Measurements from ENCODE around the gene MAP3K12. TPM values are rescaled to one million over a fixed set of nuclear protein-coding genes. Genes with fewer than 3 reads are reported as not detected.
"Not testable (repeated sequence)": the region's sequence is repeated elsewhere in the genome, so short reads cannot be mapped to it uniquely, and the experiment has no call there.

The MAP3K12 gene
- polyA plus RNA-seq (2013, experiment 1 of 4), result 37.2 TPM
- 47.8 TPM for polyA plus RNA-seq (2013, experiment 2 of 4)
- polyA plus RNA-seq (2013, experiment 3 of 4), result 30.2 TPM
- polyA plus RNA-seq (2013, experiment 4 of 4), result 44.4 TPM

GRCh38 chr12:53499266-53500141, at the start of gene MAP3K12:
MAP3K12 (minus strand) TSS chr12:53499458; CDS start chr12:53487391, 12,067 bp downstream.
- H3K4me1 ChIP-seq (ENCODE audit: control insufficient read depth, insufficient read depth, low read length), result peaks cover 30% of the 10 kb centered on the region
- no peaks in the 10 kb centered on the region for H3K9me3 ChIP-seq (ENCODE audit: control insufficient read depth, low read length)
- H3K4me3 ChIP-seq (ENCODE audit: insufficient read depth, low read depth, low read length), result peak within 1 kb of the TSS; percentile 77
- 1% methylated on average over 50 to 51 of the region's 51 CpGs for WGBS, 2 experiments
- H3K27me3 ChIP-seq (ENCODE audit: control insufficient read depth, insufficient read depth, low read length, poor library complexity, severe bottlenecking), result no peaks in the 10 kb centered on the region
- peaks cover 2% of the 10 kb centered on the region for H3K36me3 ChIP-seq (ENCODE audit: control insufficient read depth, insufficient read depth, low read length)
- H3K27ac ChIP-seq (ENCODE audit: insufficient read depth, low read depth, low read length, poor library complexity, severe bottlenecking), result peak within 1 kb of the TSS; percentile 99

GRCh38 chr12:53548354-53548753, 49.1 kb upstream of the MAP3K12 start:
- WGBS, 2 experiments, result 96 to 97% methylated on average over 6 of the region's 6 CpGs
- not testable (repeated sequence) for H3K36me3 ChIP-seq (ENCODE audit: control insufficient read depth, insufficient read depth, low read length); H3K9me3 ChIP-seq (ENCODE audit: control insufficient read depth, low read length); H3K4me3 ChIP-seq (ENCODE audit: insufficient read depth, low read depth, low read length); H3K27me3 ChIP-seq (ENCODE audit: control insufficient read depth, insufficient read depth, low read length, poor library complexity, severe bottlenecking); H3K27ac ChIP-seq (ENCODE audit: insufficient read depth, low read depth, low read length, poor library complexity, severe bottlenecking)
- peaks cover 11% of the 10 kb centered on the region for H3K4me1 ChIP-seq (ENCODE audit: control insufficient read depth, insufficient read depth, low read length)

- 46 to 54% methylated on average over 5 of the region's 5 CpGs for WGBS, 2 experiments
- Histone ChIP-seq H3K36me3 (ENCODE audit: control insufficient read depth, insufficient read depth, low read length) (peaks cover 6% of the 10 kb centered on the region), H3K27ac (ENCODE audit: insufficient read depth, low read depth, low read length, poor library complexity, severe bottlenecking) (no peak overlapping the region), H3K4me3 (ENCODE audit: insufficient read depth, low read depth, low read length) (no peak overlapping the region), H3K4me1 (ENCODE audit: control insufficient read depth, insufficient read depth, low read length) (no peaks in the 10 kb centered on the region), H3K9me3 (ENCODE audit: control insufficient read depth, low read length) (no peaks in the 10 kb centered on the region), H3K27me3 (ENCODE audit: control insufficient read depth, insufficient read depth, low read length, poor library complexity, severe bottlenecking) (no peaks in the 10 kb centered on the region)
These were observed 44.3 kb upstream of the MAP3K12 start for GRCh38 chr12:53543539-53543938.

DNA sequence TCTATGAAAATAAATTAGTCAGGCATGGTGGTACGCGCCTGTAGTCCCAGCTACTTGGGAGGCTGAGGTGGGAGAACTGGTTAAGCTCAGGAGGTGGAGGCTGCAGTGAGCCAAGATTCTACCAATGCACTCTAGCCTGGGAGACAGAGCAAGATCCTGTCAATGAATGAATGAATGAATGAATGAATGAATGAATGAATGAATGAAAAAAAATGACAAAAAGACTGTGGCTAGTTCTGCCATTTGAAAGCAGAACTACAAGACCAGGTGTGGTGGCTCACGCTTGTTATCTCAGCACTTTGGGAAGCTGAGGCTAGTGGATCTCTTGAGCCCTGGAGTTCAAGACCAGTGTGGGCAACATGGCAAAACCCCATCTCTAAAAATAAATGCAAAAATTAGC, 40.3 kb upstream of the MAP3K12 start:
- WGBS, 2 experiments, result 88 to 95% methylated on average over 3 of the region's 3 CpGs
- H3K36me3 ChIP-seq (ENCODE audit: control insufficient read depth, insufficient read depth, low read length), result peaks cover 16% of the 10 kb centered on the region

DNA sequence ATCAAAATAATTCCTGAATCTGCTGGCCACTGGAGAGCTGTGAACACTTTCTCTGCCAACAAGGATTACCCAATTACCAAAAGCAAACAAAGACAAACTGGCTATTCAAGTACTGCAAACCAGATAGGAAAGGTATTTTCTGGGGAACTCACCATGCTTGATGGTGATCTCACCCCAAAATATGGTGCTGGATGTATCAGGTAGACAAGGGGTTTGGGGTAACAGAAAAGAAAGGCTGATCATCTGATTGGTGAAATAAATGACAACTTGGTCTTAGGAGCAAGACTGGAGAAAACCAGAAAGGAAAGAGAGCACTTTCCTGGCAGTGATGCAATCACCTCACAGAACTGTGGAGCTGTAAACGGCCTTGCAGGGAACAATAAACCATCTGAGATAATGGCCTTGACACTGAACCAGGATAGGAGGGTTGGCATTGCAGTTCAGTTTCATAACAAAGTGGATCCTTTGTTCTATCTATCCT, 39.0 kb upstream of the MAP3K12 start:
- H3K27me3 ChIP-seq (ENCODE audit: control insufficient read depth, insufficient read depth, low read length, poor library complexity, severe bottlenecking), result no peaks in the 10 kb centered on the region
- no peak overlapping the region for H3K27ac ChIP-seq (ENCODE audit: insufficient read depth, low read depth, low read length, poor library complexity, severe bottlenecking)
- no peaks in the 10 kb centered on the region for H3K4me1 ChIP-seq (ENCODE audit: control insufficient read depth, insufficient read depth, low read length)
- 83% methylated on average over 1 of the region's 1 CpG for WGBS, 2 experiments
- H3K36me3 ChIP-seq (ENCODE audit: control insufficient read depth, insufficient read depth, low read length), result peaks cover 25% of the 10 kb centered on the region
- H3K9me3 ChIP-seq (ENCODE audit: control insufficient read depth, low read length), result no peaks in the 10 kb centered on the region
- no peak overlapping the region for H3K4me3 ChIP-seq (ENCODE audit: insufficient read depth, low read depth, low read length)

More for the DNA sequence above, 40.3 kb upstream of the MAP3K12 start:
- Histone ChIP-seq H3K27ac (ENCODE audit: insufficient read depth, low read depth, low read length, poor library complexity, severe bottlenecking) (no peak overlapping the region), H3K4me1 (ENCODE audit: control insufficient read depth, insufficient read depth, low read length) (no peaks in the 10 kb centered on the region), H3K9me3 (ENCODE audit: control insufficient read depth, low read length) (no peaks in the 10 kb centered on the region), H3K4me3 (ENCODE audit: insufficient read depth, low read depth, low read length) (no peak overlapping the region), H3K27me3 (ENCODE audit: control insufficient read depth, insufficient read depth, low read length, poor library complexity, severe bottlenecking) (no peaks in the 10 kb centered on the region)

DNA sequence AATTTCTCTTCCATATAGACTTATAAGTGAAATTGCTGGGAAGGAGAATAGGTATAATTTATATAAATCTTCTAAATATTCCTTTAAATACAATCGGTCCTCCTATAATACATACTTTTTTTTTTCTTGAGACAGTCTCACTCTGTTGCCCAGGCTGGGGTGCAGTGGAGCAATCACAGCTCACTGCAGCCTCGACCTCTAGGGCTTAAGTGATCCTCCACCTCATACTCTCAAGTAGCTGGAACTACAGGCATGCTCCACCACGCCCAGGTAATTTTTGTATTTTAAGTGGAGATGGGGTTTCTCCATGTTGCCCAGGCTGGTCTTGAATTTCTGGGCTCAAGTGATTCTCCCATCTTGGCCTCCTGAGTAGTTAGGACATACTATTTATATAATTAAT, 37.7 kb upstream of the MAP3K12 start:
- Histone ChIP-seq H3K27ac (ENCODE audit: insufficient read depth, low read depth, low read length, poor library complexity, severe bottlenecking) (no peak overlapping the region), H3K36me3 (ENCODE audit: control insufficient read depth, insufficient read depth, low read length) (peaks cover 26% of the 10 kb centered on the region)
- WGBS, 2 experiments, result 87 to 100% methylated on average over 2 to 3 of the region's 3 CpGs

GRCh38 chr12:53533471-53533870, 34.2 kb upstream of the MAP3K12 start:
- Histone ChIP-seq H3K9me3 (ENCODE audit: control insufficient read depth, low read length) (no peaks in the 10 kb centered on the region), H3K4me3 (ENCODE audit: insufficient read depth, low read depth, low read length) (no peak overlapping the region), H3K27ac (ENCODE audit: insufficient read depth, low read depth, low read length, poor library complexity, severe bottlenecking) (no peak overlapping the region), H3K4me1 (ENCODE audit: control insufficient read depth, insufficient read depth, low read length) (no peaks in the 10 kb centered on the region), H3K27me3 (ENCODE audit: control insufficient read depth, insufficient read depth, low read length, poor library complexity, severe bottlenecking) (no peaks in the 10 kb centered on the region), H3K36me3 (ENCODE audit: control insufficient read depth, insufficient read depth, low read length) (peaks cover 36% of the 10 kb centered on the region)
- WGBS, 2 experiments, result 93 to 100% methylated on average over 2 of the region's 2 CpGs

More for the DNA sequence above, 37.7 kb upstream of the MAP3K12 start:
- H3K9me3 ChIP-seq (ENCODE audit: control insufficient read depth, low read length), result no peaks in the 10 kb centered on the region
- H3K4me3 ChIP-seq (ENCODE audit: insufficient read depth, low read depth, low read length), result no peak overlapping the region
- no peaks in the 10 kb centered on the region for H3K4me1 ChIP-seq (ENCODE audit: control insufficient read depth, insufficient read depth, low read length)
- no peaks in the 10 kb centered on the region for H3K27me3 ChIP-seq (ENCODE audit: control insufficient read depth, insufficient read depth, low read length, poor library complexity, severe bottlenecking)

GRCh38 chr12:53532524-53533445, 33.5 kb upstream of the MAP3K12 start:
- Histone ChIP-seq H3K9me3 (ENCODE audit: control insufficient read depth, low read length) (no peaks in the 10 kb centered on the region), H3K36me3 (ENCODE audit: control insufficient read depth, insufficient read depth, low read length) (peaks cover 36% of the 10 kb centered on the region), H3K27me3 (ENCODE audit: control insufficient read depth, insufficient read depth, low read length, poor library complexity, severe bottlenecking) (no peaks in the 10 kb centered on the region), H3K27ac (ENCODE audit: insufficient read depth, low read depth, low read length, poor library complexity, severe bottlenecking) (no peak overlapping the region), H3K4me3 (ENCODE audit: insufficient read depth, low read depth, low read length) (no peak overlapping the region), H3K4me1 (ENCODE audit: control insufficient read depth, insufficient read depth, low read length) (no peaks in the 10 kb centered on the region)
- WGBS, 2 experiments, result 95 to 96% methylated on average over 7 of the region's 7 CpGs

GRCh38 chr12:53532021-53532420, 32.8 kb upstream of the MAP3K12 start:
- 93 to 96% methylated on average over 3 of the region's 3 CpGs for WGBS, 2 experiments
- Histone ChIP-seq H3K36me3 (ENCODE audit: control insufficient read depth, insufficient read depth, low read length) (peaks cover 29% of the 10 kb centered on the region), H3K27ac (ENCODE audit: insufficient read depth, low read depth, low read length, poor library complexity, severe bottlenecking) (no peak overlapping the region), H3K4me3 (ENCODE audit: insufficient read depth, low read depth, low read length) (no peak overlapping the region), H3K27me3 (ENCODE audit: control insufficient read depth, insufficient read depth, low read length, poor library complexity, severe bottlenecking) (no peaks in the 10 kb centered on the region), H3K9me3 (ENCODE audit: control insufficient read depth, low read length) (no peaks in the 10 kb centered on the region), H3K4me1 (ENCODE audit: control insufficient read depth, insufficient read depth, low read length) (no peaks in the 10 kb centered on the region)

GRCh38 chr12:53530920-53531319, 31.7 kb upstream of the MAP3K12 start:
- WGBS, 2 experiments, result 91 to 94% methylated on average over 4 of the region's 4 CpGs
- Histone ChIP-seq H3K27ac (ENCODE audit: insufficient read depth, low read depth, low read length, poor library complexity, severe bottlenecking) (no peak overlapping the region), H3K9me3 (ENCODE audit: control insufficient read depth, low read length) (no peaks in the 10 kb centered on the region), H3K36me3 (ENCODE audit: control insufficient read depth, insufficient read depth, low read length) (peaks cover 28% of the 10 kb centered on the region), H3K4me3 (ENCODE audit: insufficient read depth, low read depth, low read length) (no peak overlapping the region), H3K27me3 (ENCODE audit: control insufficient read depth, insufficient read depth, low read length, poor library complexity, severe bottlenecking) (no peaks in the 10 kb centered on the region), H3K4me1 (ENCODE audit: control insufficient read depth, insufficient read depth, low read length) (no peaks in the 10 kb centered on the region)
